Lung (tissue), 12 donors: ENCODE results near the gene PARD6G. TPM values are rescaled to one million over a fixed set of nuclear protein-coding genes. Genes with fewer than 3 reads are reported as not detected.

Experiments used
- ATAC-seq: fragments of 200-7000 bp; cut with Tn5 transposase; one replicate; pipeline ENCODE4 v1.9.1; 2020; ENCODE audit warnings: moderate number of reproducible peaks; ENCODE audit not compliant: insufficient read depth, low FRiP score
- DNase-seq, 3 donors: peaks; one replicate each; pipeline ENCODE4 v3.0.0-alpha.2; 2013 to 2017
- H3K27ac ChIP-seq, 2 donors: one replicate each; pipeline ENCODE4 v1.5.1; 2013; ENCODE audit warnings: mild to moderate bottlenecking in 2 of 2, moderate library complexity in 2 of 2, control low read depth in 1 of 2, inconsistent platforms in 1 of 2, low read depth in 1 of 2, low read length in 1 of 2
- H3K27me3 ChIP-seq, 3 donors: one replicate each; pipeline ENCODE4 v1.5.1; 2013; ENCODE audit warnings: low read length in 2 of 3; ENCODE audit not compliant: control insufficient read depth in 3 of 3, insufficient read depth in 3 of 3
- H3K36me3 ChIP-seq, 4 donors: one replicate each; pipeline ENCODE4 v1.5.1; 2013; ENCODE audit warnings: low read length in 4 of 4, mild to moderate bottlenecking in 1 of 4, moderate library complexity in 1 of 4; ENCODE audit not compliant: control insufficient read depth in 4 of 4, insufficient read depth in 4 of 4
- H3K4me1 ChIP-seq, 5 donors: one replicate each; pipeline ENCODE4 v1.5.1; 2013; ENCODE audit warnings: low read length in 5 of 5, mild to moderate bottlenecking in 2 of 5, moderate library complexity in 1 of 5; ENCODE audit not compliant: control insufficient read depth in 5 of 5, insufficient read depth in 5 of 5
- H3K4me3 ChIP-seq: one replicate; pipeline ENCODE4 v1.5.1; 2013; ENCODE audit warnings: mild to moderate bottlenecking, control low read depth, moderate library complexity
- H3K9ac ChIP-seq, 2 donors: one replicate each; pipeline ENCODE4 v1.5.1; 2013; ENCODE audit warnings: low read length in 2 of 2, control low read depth in 1 of 2; ENCODE audit not compliant: insufficient read depth in 1 of 2
- H3K9me3 ChIP-seq, 4 donors: one replicate each; pipeline ENCODE4 v1.5.1; 2013; ENCODE audit warnings: low read length in 3 of 4, mild to moderate bottlenecking in 1 of 4, moderate library complexity in 1 of 4; ENCODE audit not compliant: control insufficient read depth in 4 of 4, insufficient read depth in 3 of 4
- CTCF ChIP-seq: IDR thresholded peaks from 2 replicates; pipeline ENCODE4 v1.5.1; 2012; ENCODE audit warnings: mild to moderate bottlenecking; ENCODE audit errors: control extremely low read depth, extremely low read depth
- WGBS, 2 donors: extraction: QIAGEN DNeasy Blood & Tissue Kit; methylation state at CpG; one replicate each; pipeline ENCODE4 v1.1.7; 2013; 5-methylcytosine and 5-hydroxymethylcytosine counted together
- polyA plus RNA-seq, 2 donors: library from polyadenylated mRNA; stranded (reverse); fragments of 200-250 nt; gene quantifications; one replicate each; pipeline ENCODE4 v1.2.1, GENCODE V29; 2013
- total RNA-seq, 2 donors: library from RNA; depleted of rRNA in 1 of 2; stranded (reverse); fragments of >200 nt in 1 of 2; gene quantifications; one replicate each; pipeline ENCODE4 v1.2.1, GENCODE V29; 2014 to 2021
- donor health status: control.
- donor health status: control.
- donor health status: Bipolar disorder and iron deficiency.
- donor health status: healthy.
- donor health status: DM: yes; HTN: yes; CAD: no.

PARD6G gene
- total and polyA plus RNA-seq, 4 donors: 1.8 to 9.8 (median 3.1) TPM

DNA sequence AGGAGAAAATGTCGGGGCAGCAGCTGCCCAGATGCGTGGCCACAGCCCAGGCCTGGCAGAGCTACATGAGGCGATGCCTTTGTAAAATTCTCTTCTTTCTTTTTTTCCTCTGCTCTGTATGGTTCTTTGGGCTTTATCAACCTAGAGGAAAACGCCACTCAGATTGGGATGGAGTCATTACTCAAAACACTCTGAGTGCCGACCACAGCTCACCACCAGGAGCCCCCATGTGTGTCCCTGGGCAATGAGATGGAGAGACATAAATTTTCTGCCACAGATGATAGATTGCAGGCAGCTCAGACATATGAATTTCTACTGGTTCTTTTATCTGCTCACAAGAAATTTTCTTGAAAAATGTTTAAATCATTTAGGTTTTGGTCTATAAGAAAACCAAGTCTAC is 56.0 kb downstream of the PARD6G start:
- Histone ChIP-seq H3K4me1 (peaks cover 0 to under 1% (median 0%) of the 10 kb centered on the region in 5 donors), H3K9ac (no peak overlapping the region), H3K4me3 (no peak overlapping the region), H3K27ac (no peak overlapping the region), H3K27me3 (no peaks in the 10 kb centered on the region), H3K36me3 (peaks cover 0 to 3% (median 0%) of the 10 kb centered on the region in 4 donors), H3K9me3 (peaks cover 0 to 1% (median 0%) of the 10 kb centered on the region in 4 donors)
- WGBS, 2 donors: 81 to 89% methylated on average over 5 of the region's 5 CpGs
- no peak for TF ChIP-seq CTCF
- ATAC-seq (no peak), DNase-seq (no peak)

DNA sequence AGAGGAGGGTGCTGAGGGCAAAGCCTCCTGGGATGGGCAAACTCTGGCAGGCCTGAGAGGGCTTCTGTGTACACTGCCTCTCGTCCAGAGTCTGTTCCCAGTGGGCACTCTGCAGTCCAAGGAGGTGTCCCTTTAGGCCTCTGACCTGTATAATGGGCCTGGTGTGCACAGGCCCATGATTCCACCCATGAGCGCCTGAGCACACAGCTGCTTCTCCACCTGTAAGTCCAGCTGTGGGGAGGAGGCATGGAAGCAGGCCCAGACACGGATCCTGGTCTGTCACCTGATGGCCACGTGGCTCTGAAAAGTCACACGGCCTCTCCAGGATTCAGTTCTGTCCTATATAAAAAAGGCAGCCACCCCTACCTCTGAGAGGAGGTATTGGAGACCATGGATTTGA is 57.0 kb downstream of the PARD6G start:
- Histone ChIP-seq H3K27me3 (no peaks in the 10 kb centered on the region), H3K9me3 (peaks cover 0 to 3% (median 0%) of the 10 kb centered on the region in 4 donors), H3K4me3 (no peak overlapping the region), H3K4me1 (peaks cover 0 to 2% (median 0%) of the 10 kb centered on the region in 5 donors), H3K27ac (no peak overlapping the region), H3K36me3 (peaks cover 0 to 3% (median under 1%) of the 10 kb centered on the region in 4 donors), H3K9ac (no peak overlapping the region)
- DNase-seq: no peak
- WGBS, 2 donors: 86 to 94% methylated on average over 5 of the region's 5 CpGs
- no peak for ATAC-seq
- TF ChIP-seq CTCF: no peak

GRCh38 chr18:80189531-80189865 is 57.8 kb downstream of the PARD6G start:
- peaks cover 0 to 2% (median 0%) of the 10 kb centered on the region in 5 donors for H3K4me1 ChIP-seq
- DNase-seq: no peak
- ATAC-seq: no peak
- 87 to 88% methylated on average over 10 of the region's 10 CpGs for WGBS, 2 donors
- no peak overlapping the region for H3K9ac ChIP-seq
- no peak overlapping the region for H3K4me3 ChIP-seq
- H3K27me3 ChIP-seq: no peaks in the 10 kb centered on the region
- no peak for TF ChIP-seq CTCF
- no peak overlapping the region for H3K27ac ChIP-seq
- peaks cover 0 to 3% (median under 1%) of the 10 kb centered on the region in 4 donors for H3K36me3 ChIP-seq
- H3K9me3 ChIP-seq: peaks cover 0 to 3% (median 0%) of the 10 kb centered on the region in 4 donors
